ENCODE measurements around the gene ZFP36L1. TPM values are rescaled to one million over a fixed set of nuclear protein-coding genes. Genes with fewer than 3 reads are reported as not detected.

ZFP36L1 gene
- total and polyA plus RNA-seq, 2 of the 13 experiments (the other 11 are each of a cell fraction or from before 2014, with no cell fraction given), result 7.4 to 10.2 TPM

DNA sequence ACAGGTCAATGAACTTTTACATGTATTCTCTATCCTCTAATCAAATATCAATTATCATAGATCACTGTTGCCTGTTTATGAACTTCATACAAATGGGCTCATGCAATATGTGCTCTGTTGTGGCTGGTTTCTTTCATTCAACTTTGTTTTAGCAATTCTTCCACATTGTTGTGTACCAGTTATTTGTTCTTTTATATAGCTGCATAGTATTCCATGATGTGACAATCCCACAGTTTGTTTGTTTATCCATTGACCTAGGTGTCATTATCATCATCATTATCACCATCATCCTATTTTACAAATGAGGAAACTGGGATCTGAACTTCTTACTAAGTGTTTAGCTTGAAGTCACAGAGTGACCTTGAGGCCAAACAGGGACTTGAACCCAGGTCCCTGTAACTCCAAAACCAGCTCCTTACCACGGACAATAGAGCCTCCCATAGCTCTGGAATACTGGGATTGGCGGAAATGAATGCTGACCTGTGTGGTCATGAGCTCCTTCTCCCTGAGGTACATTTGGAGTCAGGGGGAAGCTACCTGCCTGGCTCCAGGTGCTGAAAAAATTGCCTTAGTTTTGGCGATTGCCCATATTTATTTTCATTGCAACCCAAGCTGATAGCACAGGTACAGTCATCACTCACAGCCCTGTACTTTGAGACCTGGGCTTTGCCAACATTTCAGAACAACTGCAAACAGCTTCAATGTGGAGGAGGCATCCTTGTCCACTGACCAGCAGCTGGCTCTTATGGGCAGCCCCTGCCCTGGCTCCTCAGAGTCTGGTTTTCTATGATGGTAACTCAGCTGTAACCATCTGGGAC, 9.2 kb downstream of the ZFP36L1 start (continued):
- TF ChIP-seq ZNF496 (CRISPR knock-in tag; IDR thresholded peaks at IDR 0.05; ENCODE audit: insufficient replicate concordance) (no peak), KMT2A (CRISPR knock-in tag; IDR thresholded peaks at IDR 0.05) (no peak), ZKSCAN8 (CRISPR knock-in tag; IDR thresholded peaks at IDR 0.05; ENCODE audit: borderline replicate concordance) (no peak), NFKBIZ (CRISPR knock-in tag; IDR thresholded peaks at IDR 0.05) (no peak), FOXA1 (IDR thresholded peaks at IDR 0.05) (no peak), FOXA1 (CRISPR knock-in tag; IDR thresholded peaks at IDR 0.05) (peak; percentile 66)
- TF ChIP-seq, protein P1, sequence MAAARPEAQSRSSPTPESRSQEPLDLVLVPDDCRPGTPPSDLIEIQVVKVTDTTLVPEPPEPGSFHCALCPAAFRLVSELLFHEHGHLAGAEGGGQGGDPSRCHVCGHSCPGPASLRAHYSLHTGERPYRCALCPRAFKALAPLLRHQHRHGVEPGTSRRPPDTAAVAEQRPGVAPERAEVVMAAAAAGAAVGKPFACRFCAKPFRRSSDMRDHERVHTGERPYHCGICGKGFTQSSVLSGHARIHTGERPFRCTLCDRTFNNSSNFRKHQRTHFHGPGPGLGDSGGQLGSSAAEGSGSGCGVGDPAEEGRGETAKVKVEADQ (CRISPR knock-in tag; IDR thresholded peaks at IDR 0.05; ENCODE audit: borderline replicate concordance), result no peak

DNA sequence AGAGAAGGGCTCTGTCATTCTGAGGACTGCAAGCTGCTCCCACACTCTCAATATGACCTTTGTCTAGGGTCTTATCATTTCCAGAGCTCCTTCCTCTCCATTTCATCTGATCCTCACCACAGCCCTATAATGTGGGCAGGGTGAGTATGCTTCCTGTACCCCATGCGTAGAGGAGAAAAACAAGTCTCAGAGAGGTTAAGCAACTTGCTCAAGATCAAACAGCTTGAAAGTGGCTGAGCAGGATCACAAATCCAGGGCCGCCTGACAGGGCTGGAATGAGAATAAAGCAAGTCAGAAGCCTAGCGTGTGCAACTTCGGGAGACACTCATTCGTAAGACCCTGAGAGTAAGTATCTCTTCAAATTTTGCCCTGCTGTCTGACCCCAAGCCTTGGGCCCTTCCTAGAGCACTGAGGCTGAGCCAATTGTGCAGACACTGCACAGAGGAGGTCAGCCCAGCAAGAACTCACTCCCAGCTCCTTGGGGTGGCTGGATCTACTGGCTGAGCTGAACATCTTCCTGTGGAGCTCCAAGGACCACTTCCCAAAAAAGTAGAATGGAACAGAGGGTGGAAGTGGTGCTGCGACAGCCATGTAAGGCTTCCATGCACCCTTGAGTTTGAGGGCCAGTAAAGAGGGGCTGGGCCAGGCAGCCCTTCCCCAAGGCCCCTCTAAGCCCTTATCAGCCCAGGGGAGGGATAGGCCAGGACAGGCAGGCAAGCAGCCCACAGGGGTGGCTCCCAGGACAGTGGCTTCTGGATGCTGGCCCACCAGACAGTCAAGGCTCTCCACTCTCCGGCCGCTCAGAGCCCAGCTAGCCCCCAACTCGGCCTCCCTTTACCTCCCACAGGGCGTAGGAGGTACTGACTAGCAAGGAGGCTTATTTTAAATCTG, 10.5 kb downstream of the ZFP36L1 start:
- TF ChIP-seq ZNF768 (CRISPR knock-in tag; IDR thresholded peaks at IDR 0.05), result peak; percentile 89
- TF ChIP-seq, protein P2, sequence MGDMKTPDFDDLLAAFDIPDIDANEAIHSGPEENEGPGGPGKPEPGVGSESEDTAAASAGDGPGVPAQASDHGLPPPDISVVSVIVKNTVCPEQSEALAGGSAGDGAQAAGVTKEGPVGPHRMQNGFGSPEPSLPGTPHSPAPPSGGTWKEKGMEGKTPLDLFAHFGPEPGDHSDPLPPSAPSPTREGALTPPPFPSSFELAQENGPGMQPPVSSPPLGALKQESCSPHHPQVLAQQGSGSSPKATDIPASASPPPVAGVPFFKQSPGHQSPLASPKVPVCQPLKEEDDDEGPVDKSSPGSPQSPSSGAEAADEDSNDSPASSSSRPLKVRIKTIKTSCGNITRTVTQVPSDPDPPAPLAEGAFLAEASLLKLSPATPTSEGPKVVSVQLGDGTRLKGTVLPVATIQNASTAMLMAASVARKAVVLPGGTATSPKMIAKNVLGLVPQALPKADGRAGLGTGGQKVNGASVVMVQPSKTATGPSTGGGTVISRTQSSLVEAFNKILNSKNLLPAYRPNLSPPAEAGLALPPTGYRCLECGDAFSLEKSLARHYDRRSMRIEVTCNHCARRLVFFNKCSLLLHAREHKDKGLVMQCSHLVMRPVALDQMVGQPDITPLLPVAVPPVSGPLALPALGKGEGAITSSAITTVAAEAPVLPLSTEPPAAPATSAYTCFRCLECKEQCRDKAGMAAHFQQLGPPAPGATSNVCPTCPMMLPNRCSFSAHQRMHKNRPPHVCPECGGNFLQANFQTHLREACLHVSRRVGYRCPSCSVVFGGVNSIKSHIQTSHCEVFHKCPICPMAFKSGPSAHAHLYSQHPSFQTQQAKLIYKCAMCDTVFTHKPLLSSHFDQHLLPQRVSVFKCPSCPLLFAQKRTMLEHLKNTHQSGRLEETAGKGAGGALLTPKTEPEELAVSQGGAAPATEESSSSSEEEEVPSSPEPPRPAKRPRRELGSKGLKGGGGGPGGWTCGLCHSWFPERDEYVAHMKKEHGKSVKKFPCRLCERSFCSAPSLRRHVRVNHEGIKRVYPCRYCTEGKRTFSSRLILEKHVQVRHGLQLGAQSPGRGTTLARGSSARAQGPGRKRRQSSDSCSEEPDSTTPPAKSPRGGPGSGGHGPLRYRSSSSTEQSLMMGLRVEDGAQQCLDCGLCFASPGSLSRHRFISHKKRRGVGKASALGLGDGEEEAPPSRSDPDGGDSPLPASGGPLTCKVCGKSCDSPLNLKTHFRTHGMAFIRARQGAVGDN (CRISPR knock-in tag; IDR thresholded peaks at IDR 0.05), result peak; percentile 48
- no peak for TF ChIP-seq ZNF431 (CRISPR knock-in tag; IDR thresholded peaks at IDR 0.05; ENCODE audit: borderline replicate concordance, low read depth)
- peak; percentile 44; the same call in 1 of the 2 replicates for TF ChIP-seq KDM1A (CRISPR knock-in tag; IDR thresholded peaks at IDR 0.05)
- BruUV-seq (replicated peaks), result no TSS peak
- intact Hi-C loops (cut with micrococcal nuclease; ENCODE audit: unreplicated experiment), result loop anchor here (10.0 kb wide), 2 partner anchors 188 to 318 kb away; no protein-coding TSS in a partner anchor
- no peak for DNase-seq (ENCODE audit: low spot score)
- POLR2A ChIA-PET, result interaction anchor here (0.8 to 8.6 kb wide), 8 partner anchors 8 to 54 kb away, joined by 3 to 244 read pairs (median 18); partner anchors contain the start of gene ZFP36L1
- no peaks in the 10 kb centered on the region for H4K20me1 ChIP-seq (ENCODE audit: insufficient read depth, low read length)
- H3K36me3 ChIP-seq (replicated peaks in 1 of 2; ENCODE audit: control insufficient read depth in 1 of 2, insufficient read depth in 2 of 2, low read length in 2 of 2), result no peaks in the 10 kb centered on the region
- H3K9ac ChIP-seq (ENCODE audit: insufficient read depth, low read depth, low read length), result no peak overlapping the region; the same call in 1 of the 2 replicates
- no peaks in the 10 kb centered on the region for H3K9me3 ChIP-seq (ENCODE audit: low read length)
- no peak overlapping the region for H3K4me3 ChIP-seq (replicated peaks in 1 of 3; ENCODE audit: insufficient read depth in 1 of 3, low read depth in 2 of 3, low read length in 3 of 3)
- WGBS (ENCODE audit: low lambda C conversion rate), result 93% methylated on average over 8 of the region's 10 CpGs
- H2AFZ ChIP-seq (ENCODE audit: low read length), result no peak overlapping the region
- peak overlapping the region; percentile 31 for H3K27ac ChIP-seq (ENCODE audit: extremely low read length, insufficient read depth, low read length)
- in situ Hi-C loops (cut with HindIII; ENCODE audit: extremely low pct_ligation_motif_present, low pct_unique_long_range_greater_than_20kb), result no loop called here
- H3K27me3 ChIP-seq (ENCODE audit: control insufficient read depth in 1 of 2, insufficient read depth in 2 of 2, low read length in 2 of 2), result no peaks in the 10 kb centered on the region
- H3K79me2 ChIP-seq (ENCODE audit: insufficient read depth, low read length), result no peaks in the 10 kb centered on the region
- no peak overlapping the region for H3K4me2 ChIP-seq (ENCODE audit: low read depth, low read length)
- CTCF ChIA-PET (ENCODE audit: low intra/inter-chr PET ratio, low total read pairs), result no interaction called here
- no peak for ATAC-seq
- H3K4me1 ChIP-seq (ENCODE audit: insufficient read depth, low read length), result peaks cover 97% of the 10 kb centered on the region
- no peak for FAIRE-seq

All from HepG2 (cell line).